ENCODE results near the gene ZFP3.
"Not testable (repeated sequence)": the region's sequence is repeated elsewhere in the genome, so short reads cannot be mapped to it uniquely, and the experiment has no call there.

The ZFP3 gene

DNA sequence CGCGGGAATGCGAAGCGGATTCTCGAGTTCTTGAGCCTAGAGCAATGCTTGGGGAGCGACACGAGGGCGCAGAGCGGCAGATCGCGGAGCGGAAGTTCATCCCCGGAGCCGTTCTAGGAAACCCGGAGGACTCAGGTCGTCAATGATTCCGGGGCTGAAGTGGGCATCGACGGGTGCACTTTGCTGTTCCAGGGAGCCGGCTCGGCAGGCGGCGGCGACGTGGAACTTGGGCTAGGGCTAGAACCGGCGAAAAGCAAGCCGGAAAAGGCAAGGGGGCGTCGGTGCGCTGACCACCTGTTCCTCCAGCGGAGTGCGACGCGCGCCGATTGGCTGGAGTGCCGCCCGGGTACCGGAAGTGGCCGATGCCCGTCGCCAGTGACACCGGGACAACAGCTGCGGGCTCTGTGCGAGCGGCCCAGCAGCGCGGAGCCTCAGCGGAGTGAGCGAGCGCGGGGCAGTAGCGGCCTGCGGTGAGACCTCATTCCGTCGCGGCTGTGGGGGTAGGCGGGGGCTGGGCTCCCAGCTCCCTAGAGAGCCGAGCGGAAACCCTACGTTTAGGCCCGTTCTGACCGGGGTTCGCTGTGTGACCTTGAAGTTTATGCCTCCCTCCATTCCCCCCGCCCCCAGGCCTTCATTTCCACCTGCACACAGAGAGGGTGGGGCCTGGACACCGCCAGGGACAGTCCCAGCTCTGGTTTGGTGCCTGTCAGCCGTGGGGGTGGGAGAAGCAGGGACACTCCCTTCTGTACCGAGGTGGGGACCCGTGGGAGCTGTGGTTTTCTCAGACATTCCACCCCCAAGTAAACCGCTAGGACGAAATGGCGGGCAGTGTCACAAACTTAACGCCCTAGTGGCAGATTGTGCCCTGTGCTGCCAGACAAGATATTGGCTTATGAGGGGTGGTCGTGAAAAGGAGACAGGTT lies at the start of gene ZFP3:
TSS of gene ZFP3 (plus strand) at position 362 of the 923 bp plus-strand sequence. CDS start 13,038 bp downstream, outside the sequence.
- DNase-seq (ENCODE audit: low read depth), result peak; percentile 40
- peak within 1 kb of the TSS; percentile 86 for H3K4me3 ChIP-seq (ENCODE audit: control insufficient read depth, low read depth, low read length)
- TF ChIP-seq, protein P1, sequence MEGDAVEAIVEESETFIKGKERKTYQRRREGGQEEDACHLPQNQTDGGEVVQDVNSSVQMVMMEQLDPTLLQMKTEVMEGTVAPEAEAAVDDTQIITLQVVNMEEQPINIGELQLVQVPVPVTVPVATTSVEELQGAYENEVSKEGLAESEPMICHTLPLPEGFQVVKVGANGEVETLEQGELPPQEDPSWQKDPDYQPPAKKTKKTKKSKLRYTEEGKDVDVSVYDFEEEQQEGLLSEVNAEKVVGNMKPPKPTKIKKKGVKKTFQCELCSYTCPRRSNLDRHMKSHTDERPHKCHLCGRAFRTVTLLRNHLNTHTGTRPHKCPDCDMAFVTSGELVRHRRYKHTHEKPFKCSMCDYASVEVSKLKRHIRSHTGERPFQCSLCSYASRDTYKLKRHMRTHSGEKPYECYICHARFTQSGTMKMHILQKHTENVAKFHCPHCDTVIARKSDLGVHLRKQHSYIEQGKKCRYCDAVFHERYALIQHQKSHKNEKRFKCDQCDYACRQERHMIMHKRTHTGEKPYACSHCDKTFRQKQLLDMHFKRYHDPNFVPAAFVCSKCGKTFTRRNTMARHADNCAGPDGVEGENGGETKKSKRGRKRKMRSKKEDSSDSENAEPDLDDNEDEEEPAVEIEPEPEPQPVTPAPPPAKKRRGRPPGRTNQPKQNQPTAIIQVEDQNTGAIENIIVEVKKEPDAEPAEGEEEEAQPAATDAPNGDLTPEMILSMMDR (IDR thresholded peaks at IDR 0.05; ENCODE audit: control insufficient read depth, insufficient read depth, low read depth, low read length, missing control alignments), result no peak

DNA sequence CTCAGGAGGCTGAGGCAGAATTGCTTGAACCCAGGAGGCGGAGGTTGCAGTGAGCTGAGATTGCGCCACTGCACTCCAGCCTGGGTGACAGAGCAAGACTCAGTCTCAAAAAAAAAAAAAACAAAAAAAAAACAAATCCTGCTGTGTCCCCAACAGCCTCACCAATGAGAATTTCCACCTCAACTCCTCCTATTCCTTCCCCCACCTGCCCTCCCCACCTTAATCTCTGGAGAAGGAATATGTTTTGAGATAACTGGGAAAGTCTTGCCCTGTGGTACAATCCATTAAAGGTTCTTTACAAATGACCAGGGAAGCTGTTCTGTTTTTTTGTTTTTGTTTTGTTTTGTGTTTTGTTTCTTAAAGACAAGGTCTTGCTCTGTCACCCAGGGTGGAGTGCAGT lies 48.1 kb upstream of the ZFP3 start:
- not testable (repeated sequence) for H3K4me3 ChIP-seq (ENCODE audit: control insufficient read depth, low read depth, low read length); DNase-seq (ENCODE audit: low read depth)

DNA sequence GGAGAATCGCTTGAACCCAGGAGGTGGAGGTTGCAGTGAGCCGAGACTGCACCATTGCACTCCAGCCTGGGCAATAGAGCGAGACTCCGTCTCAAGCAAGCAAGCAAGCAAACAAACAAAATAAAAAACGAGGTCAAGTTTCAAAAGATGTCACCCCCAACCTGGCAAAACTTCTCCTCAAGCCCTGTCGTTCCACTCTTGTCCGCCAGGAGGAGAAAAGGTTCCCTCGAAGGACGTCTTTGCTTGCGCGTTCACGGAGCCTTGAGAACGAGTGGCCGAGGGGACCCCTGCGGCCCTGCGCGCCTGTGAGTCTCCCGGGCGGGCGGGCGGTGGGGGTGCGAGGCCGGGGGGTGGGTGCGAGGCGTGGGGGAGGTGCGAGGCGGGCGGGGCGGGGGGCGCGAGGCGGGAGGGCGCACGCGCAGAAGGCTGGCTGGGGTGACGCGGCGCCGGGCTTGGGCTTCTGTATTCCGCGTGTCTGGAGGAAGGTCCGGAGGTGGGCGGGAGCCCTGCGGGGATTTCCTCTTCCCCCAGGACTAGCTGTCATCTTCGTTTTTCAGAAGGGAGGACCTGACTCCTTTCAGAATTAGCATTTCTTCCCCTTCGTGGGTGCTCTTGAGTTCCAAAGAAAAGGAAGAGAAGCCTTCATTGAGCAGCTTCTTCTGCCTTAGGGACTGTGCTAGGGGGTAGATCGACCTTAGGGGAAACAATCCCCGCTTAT lies 46.7 kb upstream of the ZFP3 start:
- H3K4me3 ChIP-seq (ENCODE audit: control insufficient read depth, low read depth, low read length), result peak overlapping the region; percentile 34
- TF ChIP-seq, protein P1 (IDR thresholded peaks at IDR 0.05; ENCODE audit: control insufficient read depth, insufficient read depth, low read depth, low read length, missing control alignments), result peak; percentile 79
- peak; percentile 23 for DNase-seq (ENCODE audit: low read depth)

DNA sequence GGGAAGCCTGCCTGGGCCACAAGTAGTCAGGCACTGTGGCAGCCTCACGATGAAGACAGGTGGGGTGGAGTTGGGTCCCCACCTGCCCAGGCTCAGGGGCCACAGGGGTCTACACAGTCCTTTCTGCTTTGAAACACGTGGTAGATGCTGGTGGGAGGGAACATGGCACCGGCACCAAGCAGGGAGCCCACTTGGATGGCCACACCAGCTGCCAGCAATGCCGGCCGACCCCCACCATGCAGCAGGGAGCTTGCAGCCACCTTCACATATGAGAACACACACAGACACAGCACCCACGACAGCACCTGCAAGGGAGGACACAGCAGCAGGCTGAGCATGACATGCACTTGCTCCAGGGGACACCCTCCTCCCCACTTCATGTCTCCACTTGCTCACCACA lies 45.4 kb upstream of the ZFP3 start:
- no peak overlapping the region for H3K4me3 ChIP-seq (ENCODE audit: control insufficient read depth, low read depth, low read length)
- TF ChIP-seq, protein P1 (IDR thresholded peaks at IDR 0.05; ENCODE audit: control insufficient read depth, insufficient read depth, low read depth, low read length, missing control alignments), result no peak
- DNase-seq (ENCODE audit: low read depth), result no peak

DNA sequence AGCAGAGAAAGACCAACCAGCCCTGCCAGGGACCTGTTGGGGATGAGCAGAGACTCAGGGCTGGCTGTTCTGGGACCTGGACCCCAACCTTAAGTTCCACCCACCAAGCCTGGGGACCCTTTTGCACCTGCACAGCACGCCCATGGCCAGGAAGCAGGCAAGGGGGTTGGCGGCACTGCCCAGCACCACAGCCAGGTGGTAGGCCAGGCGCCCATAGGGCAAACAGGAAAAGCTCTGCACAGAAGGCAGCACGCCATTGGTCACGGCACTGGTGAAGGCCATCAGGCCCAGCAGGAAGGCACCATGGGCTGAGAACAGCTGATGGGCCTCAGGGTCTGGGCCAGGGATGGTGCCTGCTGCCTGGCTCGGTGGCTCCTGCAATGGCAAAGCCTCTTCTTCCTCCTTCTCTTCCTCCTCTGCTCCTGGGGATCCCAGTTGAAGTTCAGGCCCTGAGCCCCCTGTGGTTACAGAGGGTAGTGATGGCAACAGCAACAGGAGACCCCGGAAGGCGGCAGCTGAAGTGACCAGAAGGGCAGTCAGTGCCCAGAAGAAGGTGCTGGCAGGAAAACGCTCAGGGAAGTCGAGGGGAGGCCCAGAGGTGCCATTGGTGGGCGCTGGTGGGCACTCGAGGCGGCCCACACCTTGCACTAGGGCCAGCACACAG lies 44.8 kb upstream of the ZFP3 start:
- no peak for DNase-seq (ENCODE audit: low read depth)
- no peak overlapping the region for H3K4me3 ChIP-seq (ENCODE audit: control insufficient read depth, low read depth, low read length)
- TF ChIP-seq, protein P1 (IDR thresholded peaks at IDR 0.05; ENCODE audit: control insufficient read depth, insufficient read depth, low read depth, low read length, missing control alignments), result no peak

DNA sequence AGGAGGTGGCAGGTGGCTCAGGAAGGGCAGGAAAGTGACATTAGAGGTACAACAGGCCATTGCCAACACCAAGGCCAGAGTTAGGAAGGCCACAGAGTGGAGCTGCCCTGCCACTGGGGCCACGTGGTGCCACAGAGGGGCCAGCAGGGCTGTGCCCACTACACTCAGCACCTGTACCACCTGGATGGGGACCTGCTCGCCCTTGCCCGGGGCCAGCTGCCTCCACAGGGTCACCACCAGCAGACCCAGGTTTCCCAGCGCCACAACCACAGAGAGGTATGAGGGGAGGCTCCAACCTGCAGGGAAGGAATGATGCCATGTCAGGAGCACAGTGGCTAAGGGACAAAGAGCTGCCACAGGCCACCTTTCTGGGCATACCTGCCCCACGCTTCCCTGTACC lies 44.2 kb upstream of the ZFP3 start:
- no peak for DNase-seq (ENCODE audit: low read depth)
- TF ChIP-seq, protein P1 (IDR thresholded peaks at IDR 0.05; ENCODE audit: control insufficient read depth, insufficient read depth, low read depth, low read length, missing control alignments), result no peak
- no peak overlapping the region for H3K4me3 ChIP-seq (ENCODE audit: control insufficient read depth, low read depth, low read length)

Measured in AG09309 (cell line).